Activated CD4-positive, alpha-beta memory T cell treated with anti-CD3 and anti-CD28 coated beads, Interleukin-2, amount 10 ng/mL, durations not matched to agents 7 days and 5 days (primary cell): ENCODE data around the gene ALAS1. TPM values are rescaled to one million over a fixed set of nuclear protein-coding genes. Genes with fewer than 3 reads are reported as not detected.
A peak's percentile ranks its signal among the peaks of the same experiment; 100 is the strongest.

Experiments used
- CTCF ChIA-PET: fragments of 350-600 bp; sonication (Branson Sonifier 250); formaldehyde crosslinking; loops from one replicate; lab custom pipeline; 2021; ENCODE audit warnings: antibody characterized with exemption, inconsistent platforms; lab: Charles Lee
- POLR2A ChIA-PET: fragments of 350-600 bp; sonication (Branson Sonifier 250); formaldehyde crosslinking; loops from one replicate; lab custom pipeline; 2021; ENCODE audit warnings: antibody characterized with exemption; lab: Charles Lee
- DNase-seq: peaks from one replicate; pipeline ENCODE4 v3.0.0-alpha.2; 2020
- H3K27ac Mint-ChIP-seq: one replicate; pipeline ENCODE4 v1.8.0; 2021; ENCODE audit warnings: mild to moderate bottlenecking, mixed read lengths
- H3K27me3 Mint-ChIP-seq: one replicate; pipeline ENCODE4 v1.8.0; 2021; ENCODE audit warnings: mixed read lengths
- H3K36me3 Mint-ChIP-seq: one replicate; pipeline ENCODE4 v1.8.0; 2021; ENCODE audit warnings: low read depth, mixed read lengths
- H3K4me1 Mint-ChIP-seq: one replicate; pipeline ENCODE4 v1.8.0; 2021; ENCODE audit warnings: mixed read lengths
- H3K4me3 Mint-ChIP-seq: one replicate; pipeline ENCODE4 v1.8.0; 2021; ENCODE audit warnings: mild to moderate bottlenecking, mixed read lengths
- H3K9me3 Mint-ChIP-seq: one replicate; pipeline ENCODE4 v1.8.0; 2021; ENCODE audit warnings: mixed read lengths
- total RNA-seq, 2 experiments: library from RNA; stranded (reverse); gene quantifications; one replicate each; pipeline ENCODE4 v1.2.3, GENCODE V29; 2021

Gene ALAS1
- total RNA-seq, 2 experiments from 2014 or later = 62.1 to 62.6 TPM

- no peak for DNase-seq
- Mint-ChIP-seq H3K9me3 (no peaks in the 10 kb centered on the region), H3K27ac (peak overlapping the region; percentile 21), H3K36me3 (peaks cover 65% of the 10 kb centered on the region), H3K4me3 (no peak overlapping the region), H3K27me3 (no peaks in the 10 kb centered on the region), H3K4me1 (peaks cover 64% of the 10 kb centered on the region)
- POLR2A ChIA-PET = interaction anchor here (1.2 to 21.6 kb wide), 6 partner anchors 9 to 105 kb away, joined by 3 to 1001 read pairs (median 63); partner anchors contain the start of genes GLYCTK, PPM1M, TLR9 and WDR82
- CTCF ChIA-PET = interaction anchor here (0.6 to 9.0 kb wide), 10 partner anchors 9 to 108 kb away, joined by 3 to 147 read pairs (median 6); partner anchors contain the start of genes GLYCTK and TLR9
Measured at GRCh38 chr3:52234516-52235447, 36.8 kb downstream of the ALAS1 start.

- Mint-ChIP-seq H3K36me3 (peaks cover 63% of the 10 kb centered on the region), H3K4me3 (no peak overlapping the region)
- POLR2A ChIA-PET = interaction anchor here (9.0 to 21.6 kb wide), 3 partner anchors 15 to 43 kb away, joined by 121 to 1001 read pairs (median 313); partner anchors contain the start of genes GLYCTK, PPM1M, TLR9 and WDR82
Measured at GRCh38 chr3:52236424-52236886, 38.5 kb downstream of the ALAS1 start.

GRCh38 chr3:52237006-52237656 lies 39.2 kb downstream of the ALAS1 start:
- DNase-seq = no peak

More at GRCh38 chr3:52236424-52236886, 38.5 kb downstream of the ALAS1 start:
- no peak for DNase-seq
- CTCF ChIA-PET = interaction anchor here (0.9 to 9.0 kb wide), 6 partner anchors 11 to 102 kb away, joined by 3 to 147 read pairs (median 6); partner anchors contain the start of gene TLR9
- H3K27ac Mint-ChIP-seq = peak overlapping the region; percentile 16
- no peaks in the 10 kb centered on the region for H3K9me3 Mint-ChIP-seq
- H3K4me1 Mint-ChIP-seq = peaks cover 76% of the 10 kb centered on the region
- no peaks in the 10 kb centered on the region for H3K27me3 Mint-ChIP-seq

GRCh38 chr3:52237657-52238172 lies 39.8 kb downstream of the ALAS1 start:
- POLR2A ChIA-PET = interaction anchor here (0.7 to 21.6 kb wide), 6 partner anchors 16 to 211 kb away, joined by 3 to 1001 read pairs (median 62); partner anchors contain the start of genes DUSP7, GLYCTK, PPM1M and TLR9
- Mint-ChIP-seq H3K27ac (peak overlapping the region; percentile 86), H3K9me3 (no peaks in the 10 kb centered on the region), H3K4me3 (peak overlapping the region; percentile 95), H3K36me3 (peaks cover 59% of the 10 kb centered on the region), H3K27me3 (no peaks in the 10 kb centered on the region), H3K4me1 (peaks cover 76% of the 10 kb centered on the region)
- CTCF ChIA-PET = interaction anchor here (0.8 to 9.0 kb wide), 11 partner anchors 11 to 236 kb away, joined by 3 to 147 read pairs (median 5); partner anchors contain the start of genes TLR9 and WDR82
- no peak for DNase-seq

More at GRCh38 chr3:52237006-52237656, 39.2 kb downstream of the ALAS1 start:
- Mint-ChIP-seq H3K27me3 (no peaks in the 10 kb centered on the region), H3K36me3 (peaks cover 60% of the 10 kb centered on the region), H3K27ac (peak overlapping the region; percentile 61), H3K4me1 (peaks cover 78% of the 10 kb centered on the region), H3K9me3 (no peaks in the 10 kb centered on the region), H3K4me3 (peak overlapping the region; percentile 95)
- CTCF ChIA-PET = interaction anchor here (0.9 to 9.0 kb wide), 9 partner anchors 12 to 235 kb away, joined by 3 to 147 read pairs (median 8); partner anchors contain the start of genes TLR9 and WDR82
- POLR2A ChIA-PET = interaction anchor here (1.1 to 21.6 kb wide), 4 partner anchors 16 to 180 kb away, joined by 3 to 1001 read pairs (median 217); partner anchors contain the start of genes DUSP7, GLYCTK, PPM1M and TLR9

- H3K36me3 Mint-ChIP-seq = peaks cover 63% of the 10 kb centered on the region
- peaks cover 76% of the 10 kb centered on the region for H3K4me1 Mint-ChIP-seq
- no peak for DNase-seq
- H3K9me3 Mint-ChIP-seq = no peaks in the 10 kb centered on the region
- peak overlapping the region; percentile 86 for H3K27ac Mint-ChIP-seq
- ChIA-PET POLR2A (interaction anchor here (0.7 to 21.6 kb wide), 11 partner anchors 15 to 210 kb away, joined by 3 to 1001 read pairs (median 4); partner anchors contain the start of genes DUSP7, GLYCTK, POC1A and PPM1M), CTCF (interaction anchor here (0.8 to 9.0 kb wide), 12 partner anchors 11 to 236 kb away, joined by 3 to 147 read pairs (median 4); partner anchors contain the start of gene WDR82)
- peak overlapping the region; percentile 95 for H3K4me3 Mint-ChIP-seq
- no peaks in the 10 kb centered on the region for H3K27me3 Mint-ChIP-seq
Measured at GRCh38 chr3:52238193-52238760, 40.3 kb downstream of the ALAS1 start.

GRCh38 chr3:52238761-52239701 lies 41.1 kb downstream of the ALAS1 start, which contains the start of gene TWF2:
TWF2 (minus strand) TSS chr3:52239158; CDS start chr3:52239016, 142 bp downstream.
- H3K4me1 Mint-ChIP-seq = peaks cover 77% of the 10 kb centered on the region
- H3K9me3 Mint-ChIP-seq = no peaks in the 10 kb centered on the region
- H3K27me3 Mint-ChIP-seq = no peaks in the 10 kb centered on the region
- DNase-seq = peak; percentile 87
- H3K36me3 Mint-ChIP-seq = peaks cover 60% of the 10 kb centered on the region
- ChIA-PET CTCF (interaction anchor here (0.9 to 9.0 kb wide), 11 partner anchors 10 to 237 kb away, joined by 3 to 147 read pairs (median 5); partner anchors contain the start of gene WDR82), POLR2A (interaction anchor here (0.8 to 21.6 kb wide), 9 partner anchors 15 to 209 kb away, joined by 3 to 1001 read pairs (median 6); partner anchors contain the start of genes GLYCTK, POC1A, PPM1M and TLR9)
- peak within 1 kb of the TSS; percentile 95 for H3K4me3 Mint-ChIP-seq
- peak within 1 kb of the TSS; percentile 97 for H3K27ac Mint-ChIP-seq

GRCh38 chr3:52240059-52240885 lies 42.3 kb downstream of the ALAS1 start:
- POLR2A ChIA-PET = interaction anchor here (0.9 to 21.6 kb wide), 10 partner anchors 9 to 214 kb away, joined by 3 to 1001 read pairs (median 6); partner anchors contain the start of genes GLYCTK, PPM1M, TLR9 and WDR82
- DNase-seq = peak; percentile 80
- peak overlapping the region; percentile 97 for H3K27ac Mint-ChIP-seq
- H3K36me3 Mint-ChIP-seq = peaks cover 52% of the 10 kb centered on the region
- H3K4me3 Mint-ChIP-seq = peak overlapping the region; percentile 95
- no peaks in the 10 kb centered on the region for H3K9me3 Mint-ChIP-seq
- CTCF ChIA-PET = interaction anchor here (0.8 to 5.4 kb wide), 19 partner anchors 9 to 558 kb away, joined by 3 to 59 read pairs (median 4); partner anchors contain the start of genes GLYCTK, TLR9 and WDR82
- H3K27me3 Mint-ChIP-seq = no peaks in the 10 kb centered on the region
- peaks cover 80% of the 10 kb centered on the region for H3K4me1 Mint-ChIP-seq

- DNase-seq = no peak
- H3K9me3 Mint-ChIP-seq = no peaks in the 10 kb centered on the region
- H3K27me3 Mint-ChIP-seq = no peaks in the 10 kb centered on the region
- peaks cover 46% of the 10 kb centered on the region for H3K36me3 Mint-ChIP-seq
- POLR2A ChIA-PET = interaction anchor here (0.9 to 21.6 kb wide), 9 partner anchors 9 to 214 kb away, joined by 3 to 1001 read pairs (median 5); partner anchors contain the start of genes GLYCTK, PPM1M, TLR9 and WDR82
- CTCF ChIA-PET = interaction anchor here (0.8 to 5.4 kb wide), 17 partner anchors 8 to 559 kb away, joined by 3 to 59 read pairs (median 7); partner anchors contain the start of genes GLYCTK, TLR9 and WDR82
- H3K4me1 Mint-ChIP-seq = peaks cover 76% of the 10 kb centered on the region
- H3K27ac Mint-ChIP-seq = peak overlapping the region; percentile 97
- H3K4me3 Mint-ChIP-seq = peak overlapping the region; percentile 95
Measured at GRCh38 chr3:52240886-52241370, 43.0 kb downstream of the ALAS1 start.

- no peaks in the 10 kb centered on the region for H3K27me3 Mint-ChIP-seq
- peaks cover 51% of the 10 kb centered on the region for H3K36me3 Mint-ChIP-seq
- no peak overlapping the region for H3K4me3 Mint-ChIP-seq
Measured at GRCh38 chr3:52242039-52242438, 44.1 kb downstream of the ALAS1 start.

More at GRCh38 chr3:52242039-52242438, 44.1 kb downstream of the ALAS1 start:
- ChIA-PET POLR2A (interaction anchor here (1.5 to 21.6 kb wide), 4 partner anchors 12 to 38 kb away, joined by 4 to 1001 read pairs (median 217); partner anchors contain the start of genes GLYCTK, PPM1M, TLR9 and WDR82), CTCF (interaction anchor here (1.3 to 5.4 kb wide), 3 partner anchors 11 to 29 kb away, joined by 3 to 48 read pairs (median 25); no protein-coding TSS in a partner anchor)
- H3K4me1 Mint-ChIP-seq = peaks cover 69% of the 10 kb centered on the region
- H3K27ac Mint-ChIP-seq = peak overlapping the region; percentile 72
- no peaks in the 10 kb centered on the region for H3K9me3 Mint-ChIP-seq
- no peak for DNase-seq
